ENCODE measurements around the gene SNX17. TPM values are rescaled to one million over a fixed set of nuclear protein-coding genes. Genes with fewer than 3 reads are reported as not detected.
"Not testable (repeated sequence)": the region's sequence is repeated elsewhere in the genome, so short reads cannot be mapped to it uniquely, and the experiment has no call there.

SNX17 gene
- total and polyA plus RNA-seq, 2 donors (not counting 3 experiments of a cell fraction or from before 2014, with no cell fraction given), result 103 to 130 TPM

GRCh38 chr2:27422958-27423357 lies 52.5 kb downstream of the SNX17 start:
- H3K9ac ChIP-seq (replicated peaks; ENCODE audit: extremely low read depth, insufficient read depth, low read length), result no peak overlapping the region
- no peaks in the 10 kb centered on the region for H3K27me3 ChIP-seq (ENCODE audit: control insufficient read depth in 2 of 2, insufficient read depth in 2 of 2, low read length in 2 of 2)
- no peak overlapping the region for H2AFZ ChIP-seq (ENCODE audit: low read depth, low read length)
- H3K4me2 ChIP-seq (ENCODE audit: insufficient read depth, low read length), result no peak overlapping the region
- no TSS peak for BruUV-seq (replicated peaks)
- H3K36me3 ChIP-seq (ENCODE audit: control insufficient read depth in 2 of 2, extremely low read depth in 1 of 2, insufficient read depth in 2 of 2, low read length in 2 of 2), result no peaks in the 10 kb centered on the region
- peaks cover 6% of the 10 kb centered on the region for H3K4me1 ChIP-seq (ENCODE audit: control insufficient read depth, extremely low read depth, insufficient read depth, low read length)
- no peak for FAIRE-seq
- intact Hi-C loops (cut with micrococcal nuclease), result no loop called here
- H4K20me1 ChIP-seq (replicated peaks; ENCODE audit: control insufficient read depth, extremely low read depth, insufficient read depth, low read length), result no peaks in the 10 kb centered on the region
- TF ChIP-seq MAX (IDR thresholded peaks at IDR 0.05; ENCODE audit: insufficient read depth, insufficient read length), result no peak
- TF ChIP-seq EZH2 (IDR thresholded peaks at IDR 0.05; ENCODE audit: borderline replicate concordance, low read depth, low read length, severe bottlenecking), result no peak
- TF ChIP-seq FOS (IDR thresholded peaks at IDR 0.05; ENCODE audit: borderline replicate concordance, insufficient read depth, low read length), result no peak
- no peak for TF ChIP-seq JUN (IDR thresholded peaks at IDR 0.05; ENCODE audit: borderline replicate concordance, insufficient read depth, insufficient read length, low read depth)
- TF ChIP-seq GATA2 (IDR thresholded peaks at IDR 0.05; ENCODE audit: insufficient read depth, insufficient read length, low read depth, low read length), result no peak
- no peak for TF ChIP-seq POLR2A (IDR thresholded peaks at IDR 0.05; ENCODE audit: low read depth, low read length)
- TF ChIP-seq POLR2AphosphoS5 (IDR thresholded peaks at IDR 0.05; ENCODE audit: insufficient read depth, low read depth, low read length), result no peak
- no peak for TF ChIP-seq CTCF (IDR thresholded peaks at IDR 0.05; ENCODE audit: extremely low read depth in 1 of 2, insufficient read depth in 1 of 2, low read depth in 1 of 2, low read length in 2 of 2)
- TF ChIP-seq MYC (IDR thresholded peaks at IDR 0.05; ENCODE audit: low read depth, low read length), result no peak
- no peak overlapping the region for H3K4me3 ChIP-seq (replicated peaks in 1 of 3; ENCODE audit: insufficient read depth in 1 of 3, low read depth in 1 of 3, low read length in 3 of 3)
- H3K9me3 ChIP-seq (replicated peaks; ENCODE audit: control insufficient read depth, insufficient read depth, low read length), result no peaks in the 10 kb centered on the region
- H3K27ac ChIP-seq (ENCODE audit: insufficient read depth, low read depth, low read length), result no peak overlapping the region
- no peaks in the 10 kb centered on the region for H3K79me2 ChIP-seq (ENCODE audit: control insufficient read depth, insufficient read depth, low read length)
- dilution Hi-C loops (cut with MboI; ENCODE audit: extremely low pct_ligation_motif_present, low sequenced_read_pairs), result no loop called here
- H3K9me1 ChIP-seq (replicated peaks; ENCODE audit: control insufficient read depth, extremely low read depth, insufficient read depth, low read length), result no peaks in the 10 kb centered on the region
- POLR2A ChIA-PET, result no interaction called here
- CTCF ChIA-PET, result no interaction called here
- DNase-seq (ENCODE audit: low read depth, low spot score), result no peak

- H3K27ac ChIP-seq (ENCODE audit: insufficient read depth, low read depth, low read length); H4K20me1 ChIP-seq (replicated peaks; ENCODE audit: control insufficient read depth, extremely low read depth, insufficient read depth, low read length); H2AFZ ChIP-seq (ENCODE audit: low read depth, low read length); dilution Hi-C loops (cut with MboI; ENCODE audit: extremely low pct_ligation_motif_present, low sequenced_read_pairs); H3K27me3 ChIP-seq (ENCODE audit: control insufficient read depth in 2 of 2, insufficient read depth in 2 of 2, low read length in 2 of 2); H3K9me1 ChIP-seq (replicated peaks; ENCODE audit: control insufficient read depth, extremely low read depth, insufficient read depth, low read length); POLR2A ChIA-PET; BruUV-seq (replicated peaks); FAIRE-seq; H3K4me2 ChIP-seq (ENCODE audit: insufficient read depth, low read length); DNase-seq (ENCODE audit: low read depth, low spot score); H3K36me3 ChIP-seq (ENCODE audit: control insufficient read depth in 2 of 2, extremely low read depth in 1 of 2, insufficient read depth in 2 of 2, low read length in 2 of 2); H3K9ac ChIP-seq (replicated peaks; ENCODE audit: extremely low read depth, insufficient read depth, low read length); H3K4me3 ChIP-seq (replicated peaks in 1 of 3; ENCODE audit: insufficient read depth in 1 of 3, low read depth in 1 of 3, low read length in 3 of 3); H3K9me3 ChIP-seq (replicated peaks; ENCODE audit: control insufficient read depth, insufficient read depth, low read length): not testable (repeated sequence)
- intact Hi-C loops (cut with micrococcal nuclease), result loop anchor here (5.0 kb wide), 1 partner anchor 157 kb away; the partner anchor contains the start of gene ZNF512
- Histone ChIP-seq H3K79me2 (ENCODE audit: control insufficient read depth, insufficient read depth, low read length) (peaks cover 10% of the 10 kb centered on the region), H3K4me1 (ENCODE audit: control insufficient read depth, extremely low read depth, insufficient read depth, low read length) (peaks cover 12% of the 10 kb centered on the region)
- CTCF ChIA-PET, result interaction anchor here (1.0 kb wide), 1 partner anchor 15 kb away, joined by 3 read pairs; no protein-coding TSS in a partner anchor
Observed at GRCh38 chr2:27425039-27425438, 54.6 kb downstream of the SNX17 start.
